ENCODE data around the gene CALN1.
"Not testable (repeated sequence)": the region's sequence is repeated elsewhere in the genome, so short reads cannot be mapped to it uniquely, and the experiment has no call there.

Gene CALN1

DNA sequence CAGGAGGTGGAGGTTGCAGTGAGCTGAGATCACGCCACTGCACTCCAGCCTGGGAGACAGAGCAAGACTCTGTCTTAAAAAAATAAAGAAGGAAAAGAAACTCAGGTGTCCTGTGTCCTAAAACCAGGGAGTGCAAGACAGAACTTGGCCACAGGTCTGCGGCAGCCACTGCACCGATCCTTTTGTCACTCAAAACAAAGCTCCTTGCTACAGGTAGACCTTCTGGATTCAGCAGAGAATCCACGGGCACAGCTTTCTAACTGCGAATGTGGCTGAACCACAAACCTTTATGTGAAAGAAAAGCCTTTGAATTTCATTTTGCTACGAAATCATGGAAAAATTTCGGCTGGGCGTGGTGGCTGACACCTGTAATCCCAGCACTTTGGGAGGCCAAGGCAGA is 634.9 kb downstream of the CALN1 start:
- no peak for FAIRE-seq

DNA sequence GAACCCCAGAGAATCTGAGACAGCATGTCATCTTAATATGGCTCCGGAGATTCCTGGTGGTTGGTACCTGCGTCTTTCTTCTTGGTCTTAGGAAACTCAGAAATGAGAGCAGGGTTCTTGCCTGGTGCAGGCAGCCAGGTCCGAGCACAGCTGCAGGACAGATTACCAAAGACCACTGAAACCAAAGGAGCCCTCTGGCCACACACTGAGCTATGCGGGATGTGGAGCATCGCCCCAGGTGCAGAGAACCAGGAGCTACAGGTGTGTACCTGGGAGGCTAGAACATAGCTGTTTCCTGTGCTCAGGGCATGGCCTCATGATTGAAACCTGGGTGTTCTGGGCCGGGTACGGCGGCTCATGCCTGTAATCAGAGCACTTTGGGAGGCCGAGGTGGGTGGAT is 635.4 kb downstream of the CALN1 start:
- FAIRE-seq: no peak

DNA sequence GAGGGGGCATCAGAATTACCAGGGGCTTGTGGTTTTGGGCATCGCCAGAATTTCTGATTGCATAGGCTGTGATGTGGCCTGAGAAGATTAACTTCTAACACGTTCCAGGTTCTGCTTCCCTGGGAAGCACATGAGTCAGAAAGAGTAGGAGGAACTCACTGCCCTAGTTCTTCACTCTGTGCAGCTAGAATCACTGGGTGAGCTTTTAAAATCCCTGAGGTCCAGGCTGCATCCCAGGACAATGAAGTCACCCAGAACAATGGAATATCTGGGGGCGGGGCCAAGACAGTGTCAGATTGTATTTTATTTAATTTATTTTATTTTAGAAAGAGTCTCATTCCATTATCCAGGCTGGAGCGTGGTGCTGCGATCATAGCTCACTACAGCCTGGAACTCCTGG is 636.5 kb downstream of the CALN1 start:
- FAIRE-seq: no peak

DNA sequence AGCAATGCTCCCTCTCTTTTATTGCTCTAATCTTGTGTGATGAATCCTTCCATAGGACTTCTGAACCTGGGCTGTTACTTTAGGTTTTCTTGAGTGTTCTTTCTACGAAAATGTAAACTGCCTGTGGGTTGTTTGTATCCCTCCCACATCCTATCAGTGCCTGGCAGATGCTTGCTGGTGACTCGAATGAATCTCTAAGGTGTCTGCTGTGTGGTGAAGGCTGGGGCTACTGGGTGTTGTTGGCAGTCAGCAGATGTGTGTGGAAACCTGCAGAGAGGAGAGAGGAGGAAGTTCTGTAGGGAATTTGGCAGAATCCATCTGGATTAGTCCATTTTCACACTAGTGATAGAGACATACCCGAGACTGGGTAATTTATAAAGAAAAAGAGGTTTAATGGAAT is 639.4 kb downstream of the CALN1 start:
- FAIRE-seq: no peak

DNA sequence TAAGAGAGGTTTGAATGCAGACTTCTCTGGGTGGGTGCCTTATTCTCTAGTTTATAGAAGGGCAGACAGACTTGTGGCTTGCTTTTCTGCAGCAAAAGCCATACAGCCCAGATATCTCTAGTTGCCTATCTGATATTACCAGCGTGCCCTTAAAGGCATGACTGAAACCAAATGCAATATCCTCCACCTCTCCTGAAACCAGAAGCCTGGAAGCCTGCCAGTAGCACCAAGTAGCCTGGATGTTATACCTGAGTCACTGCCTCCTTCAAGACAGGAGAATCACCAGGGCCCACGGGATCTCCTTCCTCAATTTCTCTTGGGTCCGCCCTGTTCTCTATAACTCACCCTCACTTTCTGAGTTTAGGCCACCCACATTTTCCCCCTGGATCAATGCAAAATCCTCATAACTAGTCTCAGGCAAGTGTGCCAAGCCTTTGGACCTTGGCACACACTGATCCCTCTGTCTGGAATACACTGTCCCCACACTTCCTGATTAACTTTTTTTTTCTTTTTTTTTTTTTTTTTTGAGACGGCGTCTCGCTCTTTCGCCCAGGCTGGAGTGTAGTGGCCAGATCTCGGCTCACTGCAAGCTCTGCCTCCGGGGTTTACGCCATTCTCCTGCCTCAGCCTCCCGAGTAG is 641.8 kb downstream of the CALN1 start:
- no peak for FAIRE-seq

DNA sequence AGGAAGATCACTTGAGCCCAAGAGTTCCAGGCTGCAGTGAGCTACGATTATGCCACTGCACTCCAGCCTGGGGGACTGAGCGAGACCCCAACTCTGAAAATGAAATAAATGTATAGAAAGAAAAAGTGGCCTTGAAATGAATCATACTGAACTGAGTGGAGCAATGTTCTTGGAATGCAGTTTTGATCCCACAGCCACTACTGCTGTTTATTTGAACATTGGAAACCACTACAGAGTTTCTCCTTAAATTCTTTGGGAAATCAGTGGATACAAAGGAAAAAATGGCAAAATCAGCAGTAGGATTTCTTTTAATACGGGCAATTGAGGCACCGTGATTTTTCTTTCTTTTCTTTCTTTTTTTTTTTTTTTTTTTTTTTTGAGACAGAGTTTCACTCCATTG is 642.8 kb downstream of the CALN1 start:
- no peak for FAIRE-seq

DNA sequence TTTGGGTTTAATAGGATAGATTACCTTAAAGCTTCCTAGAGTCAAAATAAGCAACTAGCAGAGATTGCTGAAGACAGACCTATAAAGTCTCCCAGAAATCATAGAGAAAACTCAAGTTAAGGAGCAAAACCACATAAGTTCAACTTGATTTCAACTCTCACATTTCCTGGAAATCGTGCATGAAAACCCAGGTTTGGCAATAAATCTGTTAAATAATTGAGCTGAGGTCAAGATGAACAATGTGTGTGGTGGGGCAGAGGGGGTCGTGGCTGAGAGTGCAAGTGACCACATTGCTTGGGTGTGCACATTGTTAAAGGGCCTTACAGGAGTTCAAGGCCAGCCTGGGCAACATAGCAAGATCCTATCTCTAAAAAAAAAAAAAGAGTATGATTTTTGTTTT is 643.7 kb downstream of the CALN1 start:
- FAIRE-seq: no peak

DNA sequence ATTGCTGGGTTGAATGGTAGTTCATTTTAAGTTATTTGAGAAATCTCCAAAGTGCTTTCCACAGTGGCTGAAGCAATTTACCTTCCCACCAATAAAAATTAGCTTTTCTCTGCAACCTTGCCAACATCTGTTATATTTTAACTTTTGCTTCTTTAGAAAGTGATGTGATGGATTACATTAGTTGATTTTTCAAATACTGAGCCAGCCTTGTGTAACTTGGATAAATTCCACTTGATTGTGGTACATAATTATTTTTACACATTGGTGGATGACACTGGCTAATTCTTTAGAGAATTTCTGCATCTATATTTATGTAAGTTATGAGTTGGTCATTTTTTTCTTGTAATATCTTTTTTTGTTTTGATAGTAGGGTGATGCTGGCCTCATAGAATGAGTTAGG is 646.1 kb downstream of the CALN1 start:
- no peak for FAIRE-seq

DNA sequence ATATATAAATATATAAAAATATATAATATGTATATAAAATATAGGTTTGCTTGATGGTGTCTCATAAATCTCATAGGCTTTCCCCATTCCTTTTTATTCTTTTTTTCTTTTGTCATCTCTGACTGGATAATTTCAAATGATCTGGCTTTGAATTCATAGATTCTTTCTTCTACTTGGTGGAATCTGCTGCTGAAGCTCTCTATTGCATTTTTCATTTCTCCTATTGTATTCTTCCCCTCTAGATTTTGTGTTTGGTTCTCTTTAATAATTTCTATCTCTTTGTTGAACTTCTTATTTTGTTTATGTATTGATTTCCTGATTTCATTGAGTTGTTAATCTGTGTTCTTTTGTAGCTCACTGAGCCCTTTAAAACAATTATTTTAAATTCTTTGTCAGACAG is 650.8 kb downstream of the CALN1 start:
- FAIRE-seq: no peak

DNA sequence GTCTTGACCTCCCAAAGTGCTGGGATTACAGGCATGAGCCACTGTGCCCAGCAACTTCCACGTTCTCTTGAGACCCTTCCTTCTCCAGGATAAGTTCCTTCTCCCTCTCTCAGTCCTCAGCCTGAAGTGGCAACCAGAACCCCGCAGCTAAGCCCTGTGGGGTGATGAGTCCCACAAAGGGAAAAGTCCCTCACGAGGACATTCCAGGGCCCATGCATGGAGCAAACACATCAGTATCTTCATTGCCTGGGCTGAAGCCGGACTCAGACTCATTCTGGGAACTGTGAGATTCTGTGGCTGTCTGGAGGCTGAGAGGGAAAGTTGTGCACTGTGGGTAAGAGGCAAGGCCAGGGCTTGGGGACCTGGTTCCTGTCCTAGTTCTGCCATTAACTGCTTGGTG is 657.3 kb downstream of the CALN1 start:
- FAIRE-seq: no peak

DNA sequence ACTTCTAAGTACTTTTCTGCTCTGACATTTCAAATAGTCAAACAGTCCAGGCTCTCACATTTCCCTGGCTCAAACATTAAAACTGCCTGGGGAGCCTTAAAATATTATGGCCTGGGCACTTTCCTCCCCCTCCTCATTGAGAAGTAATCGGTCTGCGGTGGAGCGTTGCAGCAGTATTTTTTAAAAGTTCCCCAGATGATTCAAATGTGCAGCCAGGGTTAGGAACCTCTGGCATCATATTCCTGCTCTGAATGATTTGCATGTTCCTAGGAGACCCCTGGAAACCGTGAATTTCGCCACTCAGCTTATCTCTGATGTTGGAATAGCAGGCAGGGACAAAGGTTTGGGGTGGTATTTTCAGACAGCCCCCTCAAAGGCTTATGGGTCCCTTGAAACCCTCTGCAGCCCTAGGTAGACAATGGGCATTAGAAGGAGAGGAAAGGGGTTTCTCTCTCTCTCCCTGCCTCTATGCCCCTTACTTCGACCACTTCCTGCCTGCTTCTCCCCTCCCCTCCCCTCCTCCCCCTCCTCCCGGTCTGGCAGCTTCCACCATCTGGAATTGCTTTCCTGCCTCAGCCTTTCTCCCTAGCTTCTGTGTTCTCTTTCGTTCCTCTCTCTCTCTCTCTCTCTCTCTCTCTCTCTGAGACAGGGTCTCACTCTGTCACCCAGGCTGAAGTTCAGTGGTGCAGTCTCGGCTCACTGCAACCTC is 658.0 kb downstream of the CALN1 start:
- no peak for FAIRE-seq

DNA sequence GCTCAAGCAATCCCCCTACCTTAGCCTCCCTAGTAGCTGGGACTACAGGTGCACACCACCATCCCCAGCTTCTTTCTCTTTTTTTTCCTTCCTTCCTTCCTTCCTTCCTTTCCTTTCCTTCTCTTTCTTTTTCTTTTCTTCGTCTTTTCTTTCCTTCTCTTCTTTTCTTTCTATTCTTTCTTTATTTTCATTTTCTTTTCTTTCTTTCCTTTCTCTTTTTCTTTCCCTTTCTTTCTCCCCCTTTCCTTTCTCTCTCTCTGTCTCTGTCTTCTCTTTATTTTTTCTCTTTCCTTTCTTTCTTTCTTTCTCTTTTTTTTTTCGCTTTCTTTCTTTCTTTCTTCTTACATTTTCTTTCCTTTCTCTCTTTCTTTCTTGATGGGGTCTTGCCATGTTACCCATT is 658.9 kb downstream of the CALN1 start:
- FAIRE-seq: no peak

DNA sequence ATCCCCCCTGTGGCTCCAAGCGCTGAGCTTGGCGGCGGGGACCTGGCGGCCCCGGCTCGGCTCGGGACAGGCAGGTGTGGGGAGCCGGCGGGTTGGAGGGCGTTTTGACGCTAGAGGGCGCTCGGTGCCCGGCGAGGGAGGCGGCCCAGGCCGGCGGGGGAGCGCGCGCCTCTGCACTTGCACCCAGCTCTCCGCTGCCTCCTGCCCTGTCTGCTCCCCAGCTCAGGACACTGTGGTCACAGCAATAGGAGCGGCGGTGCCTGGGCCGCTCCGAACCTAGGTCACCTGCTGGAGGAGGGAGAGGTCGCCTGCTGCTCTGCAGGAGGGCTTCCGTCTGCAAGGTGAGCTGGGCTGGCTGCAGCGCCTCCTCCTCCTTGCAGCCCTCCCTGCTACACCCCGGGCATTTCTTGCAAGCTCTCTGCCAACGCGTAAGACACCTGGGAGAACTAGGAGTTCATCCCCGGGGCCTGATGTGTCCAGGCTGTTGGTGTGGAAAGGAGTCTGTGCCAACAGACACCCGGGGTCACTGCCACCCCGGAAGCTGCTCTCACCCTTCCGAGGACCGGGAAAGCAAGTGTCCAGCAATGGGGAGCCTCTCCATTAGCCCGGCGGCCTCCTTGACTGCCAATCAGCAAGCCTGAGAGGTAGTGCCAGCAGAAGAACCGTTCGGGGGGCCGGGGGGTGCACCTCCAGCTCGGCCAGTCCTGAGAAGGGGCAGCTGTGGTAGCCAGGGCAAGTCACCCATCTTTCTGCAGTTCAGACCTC is 659.8 kb downstream of the CALN1 start:
- FAIRE-seq: no peak

DNA sequence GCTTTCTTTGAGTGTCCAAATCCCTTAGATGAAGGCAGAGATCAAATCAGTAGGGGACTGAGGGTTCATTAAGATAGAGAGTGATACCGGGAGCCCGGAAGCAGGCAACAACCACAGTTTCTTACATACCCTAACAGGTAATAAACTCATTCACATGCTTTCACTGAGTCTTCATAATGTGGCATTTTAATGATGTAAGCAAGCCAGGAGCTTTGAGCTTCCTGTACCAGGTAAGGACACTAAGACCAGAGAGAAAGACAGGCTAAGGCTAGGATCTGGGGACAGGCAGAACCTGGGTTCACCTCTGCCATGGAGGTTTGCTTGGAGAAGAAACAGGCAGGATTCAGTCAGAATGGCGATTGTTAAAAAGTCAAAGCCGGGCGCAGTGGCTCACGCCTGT is 661.8 kb downstream of the CALN1 start:
- no peak for FAIRE-seq

DNA sequence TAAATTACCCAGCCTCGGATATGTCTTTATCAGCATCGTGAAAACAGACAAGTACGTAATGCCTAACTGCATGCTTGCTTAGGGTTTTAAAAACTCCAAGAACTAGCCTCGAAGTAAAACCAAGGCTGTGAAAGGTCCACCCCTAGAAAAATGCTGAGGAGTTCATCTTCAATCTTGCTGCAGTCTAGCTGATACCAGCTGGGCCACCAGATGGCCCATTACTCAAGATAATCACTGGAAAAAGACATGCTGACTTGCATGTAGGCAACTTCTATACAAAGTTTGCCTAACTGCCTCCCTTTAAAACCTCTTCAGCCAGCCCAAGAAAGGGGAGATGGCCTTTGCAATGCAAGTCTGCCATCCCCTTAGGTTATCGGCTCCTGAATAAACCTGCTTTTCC is 666.1 kb downstream of the CALN1 start:
- FAIRE-seq: no peak

DNA sequence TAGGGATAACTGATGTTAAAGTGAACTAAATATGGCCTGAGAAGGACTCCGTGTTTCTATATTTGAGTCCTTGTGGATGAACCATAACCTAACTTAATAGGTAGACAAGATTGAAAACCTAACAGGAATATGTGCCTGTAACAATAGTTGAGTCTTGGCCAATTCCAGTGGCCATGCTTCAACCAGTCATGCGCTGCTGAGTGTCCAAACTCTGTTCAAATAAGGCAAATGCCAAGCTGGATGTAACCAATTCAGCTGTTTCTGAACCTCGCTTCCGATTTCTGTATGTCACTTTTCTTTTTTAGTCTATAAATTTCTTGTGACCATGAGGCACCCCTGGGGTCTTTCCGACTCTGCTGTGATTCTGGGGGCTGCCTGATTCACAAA is 672.0 kb downstream of the CALN1 start:
- FAIRE-seq: no peak

DNA sequence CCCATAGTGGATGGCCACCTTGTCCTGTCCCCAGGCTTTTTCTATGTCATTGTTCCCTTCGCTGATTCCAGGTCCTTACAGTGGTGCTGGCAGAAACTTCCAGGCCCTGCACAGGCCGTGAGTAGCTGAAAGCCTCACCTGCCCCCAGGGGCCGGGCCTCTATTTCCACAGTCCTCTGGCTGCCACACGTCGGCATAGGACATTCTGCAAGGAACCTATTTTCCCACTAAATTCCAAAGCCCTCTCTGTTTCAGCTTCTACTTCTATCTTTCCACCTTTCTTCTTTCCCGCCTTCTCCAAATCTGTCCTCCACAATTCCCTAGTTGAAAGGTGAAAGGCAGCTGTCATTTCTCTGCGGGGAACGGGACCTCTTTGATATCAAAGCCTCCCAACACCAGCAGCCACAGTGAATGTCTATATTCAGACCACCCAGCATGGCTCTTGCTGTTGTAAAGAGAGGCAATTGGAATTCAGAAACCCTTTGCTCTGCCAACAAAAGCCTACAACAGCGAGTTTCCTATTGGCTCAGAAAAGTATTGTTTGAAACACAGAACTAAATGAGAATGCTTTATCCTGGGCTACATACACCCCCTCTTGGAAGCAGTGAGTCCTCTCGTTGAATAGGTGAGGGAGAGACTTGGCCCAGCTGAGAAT is 672.5 kb downstream of the CALN1 start:
- FAIRE-seq: no peak

DNA sequence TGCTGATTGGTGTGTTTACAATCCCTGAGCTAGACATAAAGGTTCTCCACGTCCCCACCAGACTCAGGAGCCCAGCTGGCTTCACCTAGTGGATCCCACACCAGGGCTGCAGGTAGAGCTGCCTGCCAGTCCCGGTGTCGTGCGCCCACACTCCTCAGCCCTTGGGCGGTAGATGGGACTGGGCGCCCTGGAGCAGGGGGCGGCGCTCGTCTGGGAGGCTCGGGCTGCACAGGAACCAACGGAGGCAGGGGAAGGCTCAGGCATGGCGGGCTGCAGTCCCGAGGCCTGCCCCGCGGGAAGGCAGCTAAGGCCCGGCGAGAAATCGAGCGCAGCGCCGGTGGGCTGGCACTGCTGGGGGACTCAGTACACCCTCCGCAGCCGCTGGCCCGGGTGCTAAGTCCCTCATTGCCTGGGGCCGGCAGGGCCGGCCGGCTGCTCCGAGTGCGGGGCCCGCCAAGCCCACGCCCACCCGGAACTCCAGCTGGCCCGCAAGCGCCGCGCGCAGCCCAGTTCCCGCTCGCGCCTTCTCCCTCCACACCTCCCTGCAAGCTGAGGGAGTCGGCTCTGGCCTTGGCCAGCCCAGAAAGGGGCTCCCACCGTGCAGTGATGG is 674.1 kb downstream of the CALN1 start:
- FAIRE-seq: not testable (repeated sequence)

DNA sequence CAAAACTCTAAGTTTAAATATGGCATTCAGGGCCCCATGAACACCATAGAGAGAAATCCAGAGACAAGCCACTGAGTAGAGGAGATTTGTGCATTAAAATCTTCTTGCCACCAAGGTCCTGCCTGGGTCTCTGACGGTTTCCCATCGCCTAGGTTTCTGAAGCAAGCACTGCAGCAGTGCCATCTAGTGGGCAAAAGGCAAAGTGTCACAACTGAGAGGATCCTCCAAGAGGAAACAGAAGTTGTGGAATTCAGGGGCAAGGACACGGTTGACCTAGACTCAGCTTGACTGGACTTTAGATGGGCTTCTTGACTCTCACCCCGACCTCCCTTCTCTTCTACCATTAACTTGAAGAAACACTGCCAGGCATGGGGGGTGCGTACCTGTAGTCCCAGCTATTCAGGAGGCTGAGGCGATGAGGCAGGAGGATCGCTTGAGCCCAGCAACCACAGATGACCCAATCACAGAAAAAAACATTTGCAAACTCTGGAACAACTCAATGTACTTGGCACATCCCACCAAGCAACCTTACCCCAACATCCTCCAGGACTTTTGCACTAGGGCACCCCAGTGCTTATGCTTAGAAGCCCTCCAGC is 676.1 kb downstream of the CALN1 start:
- peak; percentile 55 for FAIRE-seq

DNA sequence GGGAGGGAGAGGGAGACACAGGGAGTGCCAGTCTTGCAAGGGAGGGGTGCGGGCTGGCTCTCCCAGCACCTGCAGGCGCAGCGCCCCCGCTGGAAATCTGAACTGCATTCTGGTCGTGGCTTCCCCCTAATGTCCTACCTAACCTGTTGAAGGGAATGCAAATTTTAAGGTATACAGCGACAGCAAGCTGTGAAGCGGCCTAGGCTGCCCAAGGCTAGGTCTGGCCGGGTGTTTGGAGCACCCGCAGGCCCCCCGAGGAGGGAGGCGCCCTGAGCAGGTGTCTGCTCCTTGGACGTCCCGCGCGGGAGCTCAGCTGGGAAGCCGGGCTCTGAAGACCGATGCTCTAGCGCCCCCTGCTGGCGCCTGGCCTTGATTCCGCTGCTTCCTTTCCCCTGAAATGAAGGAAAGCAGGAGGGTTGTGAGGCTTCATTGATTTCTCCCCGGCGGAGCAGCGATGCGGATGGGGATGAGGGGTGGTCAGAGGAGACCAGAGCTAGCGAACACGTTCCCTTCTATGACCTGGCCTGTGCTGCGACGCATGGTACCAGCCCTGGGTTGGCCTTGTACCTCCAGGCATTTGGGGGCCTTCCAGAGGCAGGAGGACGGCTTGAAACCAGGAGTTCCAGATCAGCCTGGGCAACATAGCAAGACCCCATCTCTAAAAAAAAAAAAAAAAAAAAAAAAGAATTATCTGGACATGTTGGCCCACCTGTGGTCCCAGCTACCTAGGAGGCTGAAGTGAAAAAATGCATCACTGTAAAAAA is 678.8 kb downstream of the CALN1 start:
- FAIRE-seq: no peak

DNA sequence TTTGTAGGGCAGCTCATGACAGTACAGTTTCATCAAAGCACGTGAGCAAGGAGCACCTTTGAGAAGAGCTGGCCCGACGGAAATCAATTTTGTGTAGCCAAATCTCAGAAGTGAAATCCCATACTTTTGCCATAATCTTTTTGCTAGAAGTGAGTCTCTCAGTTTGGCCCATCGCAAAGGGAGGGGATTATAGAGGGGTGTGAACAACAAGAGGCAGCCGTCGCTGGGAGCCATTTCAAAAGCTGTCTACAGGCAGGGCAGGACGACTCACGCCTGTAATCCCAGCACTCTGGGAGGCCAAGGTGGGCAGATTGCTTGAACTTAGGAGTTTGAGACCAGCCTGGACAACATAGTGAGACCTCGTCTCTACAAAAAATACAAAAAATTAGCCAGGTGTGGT is 680.4 kb downstream of the CALN1 start:
- no peak for FAIRE-seq

Data from A204.1 (cell line).